ENCODE results near the gene CFAP97D1. TPM values are rescaled to one million over a fixed set of nuclear protein-coding genes. Genes with fewer than 3 reads are reported as not detected.
A peak's percentile ranks its signal among the peaks of the same experiment; 100 is the strongest.

CFAP97D1 gene
- total RNA-seq, 1 donor from 2014 or later = not detected

GRCh38 chr17:43753493-43754129 lies 26.6 kb upstream of the CFAP97D1 start:
- Histone ChIP-seq H3K36me3 (no peaks in the 10 kb centered on the region), H3K27me3 (ENCODE audit: low read depth) (peaks cover 42% of the 10 kb centered on the region), H3K9me3 (no peaks in the 10 kb centered on the region), H3K27ac (no peak overlapping the region), H3K4me3 (no peak overlapping the region), H3K4me1 (peaks cover 19% of the 10 kb centered on the region)
- DNase-seq (no peak), ATAC-seq (no peak)
- intact Hi-C loops (cut with DNase I) = no loop called here
- TF ChIP-seq CTCF (IDR thresholded peaks at IDR 0.05) = no peak

DNA sequence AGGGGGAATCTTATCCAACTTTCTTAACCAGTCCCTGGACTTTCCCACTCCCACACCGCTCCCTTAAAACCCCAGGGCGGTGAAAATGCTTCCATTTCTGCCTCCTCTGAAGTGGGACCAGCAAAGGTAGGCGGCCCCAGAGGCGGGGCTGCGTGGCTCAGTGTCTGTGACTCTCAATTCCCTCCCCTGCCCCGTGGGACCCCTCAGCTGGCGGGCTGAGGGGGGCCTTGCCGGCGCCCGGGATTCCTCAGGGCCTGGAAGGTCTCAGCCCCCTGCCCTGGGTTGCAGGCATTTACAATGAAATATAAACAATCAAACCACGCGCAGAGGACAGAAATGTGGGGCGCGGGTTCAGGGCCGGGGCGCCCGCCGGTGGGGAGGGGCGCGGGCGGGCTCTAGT lies 25.3 kb upstream of the CFAP97D1 start:
- Histone ChIP-seq H3K9me3 (no peaks in the 10 kb centered on the region), H3K27me3 (ENCODE audit: low read depth) (peaks cover 44% of the 10 kb centered on the region), H3K27ac (no peak overlapping the region), H3K4me1 (peaks cover 19% of the 10 kb centered on the region), H3K4me3 (peak overlapping the region; percentile 25), H3K36me3 (no peaks in the 10 kb centered on the region)
- ATAC-seq (no peak), DNase-seq (no peak)
- no peak for TF ChIP-seq CTCF (IDR thresholded peaks at IDR 0.05)
- intact Hi-C loops (cut with DNase I) = no loop called here

DNA sequence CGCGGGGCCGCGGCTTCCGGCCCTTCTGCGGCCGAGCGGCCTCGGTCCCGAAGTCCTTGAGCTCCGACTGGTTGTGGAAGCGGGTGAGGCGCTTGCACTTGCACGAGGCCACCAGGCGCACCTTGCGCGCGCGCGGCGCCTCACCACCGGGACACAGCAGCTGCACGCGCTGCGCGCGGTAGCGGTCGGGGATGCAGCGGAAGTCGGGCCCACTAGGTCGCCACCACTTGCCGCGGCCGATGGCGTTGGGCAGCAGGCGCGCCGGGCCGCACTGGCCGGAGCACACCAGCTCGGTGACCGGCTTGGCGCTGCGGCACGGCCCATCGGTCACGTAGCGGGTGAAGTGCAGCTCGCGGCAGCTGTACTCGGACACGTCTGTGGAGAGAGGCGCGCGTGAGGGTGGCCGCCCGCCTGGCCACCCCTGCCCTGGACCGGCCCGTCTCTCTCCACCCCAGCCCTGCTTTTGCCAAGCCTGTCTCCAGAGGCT lies 24.8 kb upstream of the CFAP97D1 start:
- no peaks in the 10 kb centered on the region for H3K36me3 ChIP-seq
- no peak for DNase-seq
- peak overlapping the region; percentile 25 for H3K4me3 ChIP-seq
- H3K4me1 ChIP-seq = peaks cover 19% of the 10 kb centered on the region
- intact Hi-C loops (cut with DNase I) = no loop called here
- no peaks in the 10 kb centered on the region for H3K9me3 ChIP-seq
- no peak for ATAC-seq
- no peak overlapping the region for H3K27ac ChIP-seq
- peaks cover 42% of the 10 kb centered on the region for H3K27me3 ChIP-seq (ENCODE audit: low read depth)
- TF ChIP-seq CTCF (IDR thresholded peaks at IDR 0.05) = no peak

DNA sequence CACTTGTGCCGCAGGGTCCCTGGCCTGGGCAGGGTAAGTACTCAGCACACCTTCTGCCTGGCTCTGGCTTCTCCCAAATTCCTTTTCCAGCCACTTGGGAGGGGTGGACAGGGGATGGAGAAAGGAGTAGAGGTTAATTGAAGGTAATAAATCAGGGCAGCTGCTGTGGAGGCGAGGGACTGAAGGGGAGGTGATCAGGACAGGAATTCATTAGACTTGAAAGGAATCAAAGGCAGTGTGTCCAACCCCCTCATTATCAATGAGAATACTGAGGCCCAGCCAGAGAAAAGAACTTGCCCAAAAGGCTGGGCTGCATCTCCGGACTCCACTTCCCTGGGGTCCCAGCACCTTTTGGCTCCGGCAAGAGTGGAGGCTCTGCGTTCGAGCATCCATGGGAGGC lies 24.0 kb upstream of the CFAP97D1 start:
- intact Hi-C loops (cut with DNase I) = no loop called here
- no peak for DNase-seq
- no peak for ATAC-seq
- no peak for TF ChIP-seq CTCF (IDR thresholded peaks at IDR 0.05)
- Histone ChIP-seq H3K27ac (no peak overlapping the region), H3K9me3 (no peaks in the 10 kb centered on the region), H3K36me3 (no peaks in the 10 kb centered on the region), H3K27me3 (ENCODE audit: low read depth) (peaks cover 38% of the 10 kb centered on the region), H3K4me1 (peaks cover 19% of the 10 kb centered on the region), H3K4me3 (no peak overlapping the region)

GRCh38 chr17:43757171-43757660 lies 23.0 kb upstream of the CFAP97D1 start:
- Histone ChIP-seq H3K36me3 (no peaks in the 10 kb centered on the region), H3K27me3 (ENCODE audit: low read depth) (peaks cover 38% of the 10 kb centered on the region), H3K9me3 (no peaks in the 10 kb centered on the region), H3K4me3 (no peak overlapping the region), H3K27ac (no peak overlapping the region), H3K4me1 (peaks cover 19% of the 10 kb centered on the region)
- intact Hi-C loops (cut with DNase I) = no loop called here
- ATAC-seq (no peak), DNase-seq (no peak)
- no peak for TF ChIP-seq CTCF (IDR thresholded peaks at IDR 0.05)
